Measurements from ENCODE around the gene SNX20.

Gene SNX20

GRCh38 chr16:50681021-50681885 lies at the start of gene SNX20:
TSS of gene SNX20 (minus strand) at chr16:50681312. CDS start at chr16:50677526, 3,786 bp downstream.
- no peak for DNase-seq (ENCODE audit: low spot score)

GRCh38 chr16:50724306-50724705 lies 43.2 kb upstream of the SNX20 start:
- DNase-seq (ENCODE audit: low spot score), result no peak

GRCh38 chr16:50722960-50723359 lies 41.8 kb upstream of the SNX20 start:
- no peak for DNase-seq (ENCODE audit: low spot score)

- no peak for DNase-seq (ENCODE audit: low spot score)
These were observed 41.3 kb upstream of the SNX20 start for GRCh38 chr16:50722405-50722737.

GRCh38 chr16:50721549-50722404 lies 40.7 kb upstream of the SNX20 start:
- no peak for DNase-seq (ENCODE audit: low spot score)

GRCh38 chr16:50719401-50720337 lies 38.6 kb upstream of the SNX20 start:
- DNase-seq (ENCODE audit: low spot score), result no peak

GRCh38 chr16:50718761-50719400 lies 37.8 kb upstream of the SNX20 start:
- no peak for DNase-seq (ENCODE audit: low spot score)

GRCh38 chr16:50718061-50718760 lies 37.1 kb upstream of the SNX20 start:
- DNase-seq (ENCODE audit: low spot score), result no peak

GRCh38 chr16:50717494-50717893 lies 36.4 kb upstream of the SNX20 start:
- DNase-seq (ENCODE audit: low spot score), result no peak

- DNase-seq (ENCODE audit: low spot score), result no peak
These were observed 36.0 kb upstream of the SNX20 start for GRCh38 chr16:50717091-50717490.

- no peak for DNase-seq (ENCODE audit: low spot score)
These were observed 31.8 kb upstream of the SNX20 start for GRCh38 chr16:50712956-50713355.

- no peak for DNase-seq (ENCODE audit: low spot score)
These were observed 31.4 kb upstream of the SNX20 start for GRCh38 chr16:50712560-50712898.

GRCh38 chr16:50711862-50712559 lies 30.9 kb upstream of the SNX20 start:
- DNase-seq (ENCODE audit: low spot score), result no peak

GRCh38 chr16:50711040-50711439 lies 29.9 kb upstream of the SNX20 start:
- no peak for DNase-seq (ENCODE audit: low spot score)

- no peak for DNase-seq (ENCODE audit: low spot score)
These were observed 28.9 kb upstream of the SNX20 start for GRCh38 chr16:50709980-50710379.

- DNase-seq (ENCODE audit: low spot score), result no peak
These were observed 28.1 kb upstream of the SNX20 start for GRCh38 chr16:50709061-50709684.

- no peak for DNase-seq (ENCODE audit: low spot score)
These were observed 27.4 kb upstream of the SNX20 start for GRCh38 chr16:50708373-50709060.

- no peak for DNase-seq (ENCODE audit: low spot score)
These were observed 25.1 kb upstream of the SNX20 start for GRCh38 chr16:50706250-50706649.

GRCh38 chr16:50705436-50706110 lies 24.5 kb upstream of the SNX20 start:
- DNase-seq (ENCODE audit: low spot score), result no peak

Measured in kidney capillary endothelial cell (primary cell).